Measurements from ENCODE around the gene WDR43. TPM values are rescaled to one million over a fixed set of nuclear protein-coding genes. Genes with fewer than 3 reads are reported as not detected.
A peak's percentile ranks its signal among the peaks of the same experiment; 100 is the strongest.

The WDR43 gene, protein sequence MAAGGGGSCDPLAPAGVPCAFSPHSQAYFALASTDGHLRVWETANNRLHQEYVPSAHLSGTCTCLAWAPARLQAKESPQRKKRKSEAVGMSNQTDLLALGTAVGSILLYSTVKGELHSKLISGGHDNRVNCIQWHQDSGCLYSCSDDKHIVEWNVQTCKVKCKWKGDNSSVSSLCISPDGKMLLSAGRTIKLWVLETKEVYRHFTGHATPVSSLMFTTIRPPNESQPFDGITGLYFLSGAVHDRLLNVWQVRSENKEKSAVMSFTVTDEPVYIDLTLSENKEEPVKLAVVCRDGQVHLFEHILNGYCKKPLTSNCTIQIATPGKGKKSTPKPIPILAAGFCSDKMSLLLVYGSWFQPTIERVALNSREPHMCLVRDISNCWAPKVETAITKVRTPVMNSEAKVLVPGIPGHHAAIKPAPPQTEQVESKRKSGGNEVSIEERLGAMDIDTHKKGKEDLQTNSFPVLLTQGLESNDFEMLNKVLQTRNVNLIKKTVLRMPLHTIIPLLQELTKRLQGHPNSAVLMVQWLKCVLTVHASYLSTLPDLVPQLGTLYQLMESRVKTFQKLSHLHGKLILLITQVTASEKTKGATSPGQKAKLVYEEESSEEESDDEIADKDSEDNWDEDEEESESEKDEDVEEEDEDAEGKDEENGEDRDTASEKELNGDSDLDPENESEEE
- total RNA-seq: 100 to 1,000 TPM in 1 of 4 donors, 10 to 100 TPM in 3; 15.8 to 399 (median 46.0) TPM

GRCh38 chr2:28894470-28895188, at the start of gene WDR43:
Gene WDR43 (plus strand): TSS chr2:28894667. CDS start chr2:28894699, 32 bp downstream.
- WGBS, 2 donors (ENCODE audit: low coverage in 1 of 2): 1% methylated on average over 43 of the region's 79 CpGs; no CpG with 5 or more reads in 1 of the 2 donors
- no peaks in the 10 kb centered on the region for H3K9me3 ChIP-seq

GRCh38 chr2:28855193-28855592, 39.3 kb upstream of the WDR43 start:
- no peak overlapping the region for H3K27ac ChIP-seq
- H3K4me3 ChIP-seq: no peak overlapping the region
- no peaks in the 10 kb centered on the region for H3K9me3 ChIP-seq
- no peaks in the 10 kb centered on the region for H3K27me3 ChIP-seq
- in situ Hi-C loops (cut with MboI; ENCODE audit: low pct_ligation_motif_present in 1 of 4, low pct_unique_long_range_greater_than_20kb in 1 of 4, low sequenced_read_pairs in 3 of 4) (no loop called here), intact Hi-C loops (cut with DNase I; ENCODE audit: low total_unique reads) (no loop called here)
- no peak for DNase-seq
- TF ChIP-seq POLR2A (IDR thresholded peaks at IDR 0.05) (no peak), POLR2AphosphoS5 (IDR thresholded peaks at IDR 0.05) (no peak), EP300 (IDR thresholded peaks at IDR 0.05; ENCODE audit: low read depth) (no peak)
- TF ChIP-seq, protein P1, sequence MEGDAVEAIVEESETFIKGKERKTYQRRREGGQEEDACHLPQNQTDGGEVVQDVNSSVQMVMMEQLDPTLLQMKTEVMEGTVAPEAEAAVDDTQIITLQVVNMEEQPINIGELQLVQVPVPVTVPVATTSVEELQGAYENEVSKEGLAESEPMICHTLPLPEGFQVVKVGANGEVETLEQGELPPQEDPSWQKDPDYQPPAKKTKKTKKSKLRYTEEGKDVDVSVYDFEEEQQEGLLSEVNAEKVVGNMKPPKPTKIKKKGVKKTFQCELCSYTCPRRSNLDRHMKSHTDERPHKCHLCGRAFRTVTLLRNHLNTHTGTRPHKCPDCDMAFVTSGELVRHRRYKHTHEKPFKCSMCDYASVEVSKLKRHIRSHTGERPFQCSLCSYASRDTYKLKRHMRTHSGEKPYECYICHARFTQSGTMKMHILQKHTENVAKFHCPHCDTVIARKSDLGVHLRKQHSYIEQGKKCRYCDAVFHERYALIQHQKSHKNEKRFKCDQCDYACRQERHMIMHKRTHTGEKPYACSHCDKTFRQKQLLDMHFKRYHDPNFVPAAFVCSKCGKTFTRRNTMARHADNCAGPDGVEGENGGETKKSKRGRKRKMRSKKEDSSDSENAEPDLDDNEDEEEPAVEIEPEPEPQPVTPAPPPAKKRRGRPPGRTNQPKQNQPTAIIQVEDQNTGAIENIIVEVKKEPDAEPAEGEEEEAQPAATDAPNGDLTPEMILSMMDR (IDR thresholded peaks at IDR 0.05): no peak
- 80 to 90% methylated on average over 1 of the region's 1 CpG for WGBS, 2 donors (ENCODE audit: low coverage in 1 of 2)
- H3K4me1 ChIP-seq: no peaks in the 10 kb centered on the region
- H3K36me3 ChIP-seq: no peaks in the 10 kb centered on the region

More at GRCh38 chr2:28894470-28895188, at the start of gene WDR43:
- Histone ChIP-seq H3K4me1 (peaks cover 12 to 31% (median 29%) of the 10 kb centered on the region in 4 donors), H3K27me3 (no peaks in the 10 kb centered on the region), H3K27ac (peak within 1 kb of the TSS; percentile 82 to 90 (median 88)), H3K4me3 (peak within 1 kb of the TSS; percentile 66 to 99 (median 88)), H3K36me3 (no peaks in the 10 kb centered on the region)
- peak; percentile 98 for DNase-seq
- intact Hi-C loops (cut with DNase I; ENCODE audit: low total_unique reads) (loop anchor here (10.0 kb wide), 1 partner anchor 320 kb away; no protein-coding TSS in a partner anchor), in situ Hi-C loops (cut with MboI; ENCODE audit: low pct_ligation_motif_present in 1 of 4, low pct_unique_long_range_greater_than_20kb in 1 of 4, low sequenced_read_pairs in 3 of 4) (loop anchor here in 1 of 4 donors (25.0 kb wide), 1 partner anchor 307 kb away; no protein-coding TSS in a partner anchor)
- TF ChIP-seq POLR2AphosphoS5 (IDR thresholded peaks at IDR 0.05) (peak; percentile 90 to 92 (median 91)), EP300 (IDR thresholded peaks at IDR 0.05; ENCODE audit: low read depth) (no peak), POLR2A (IDR thresholded peaks at IDR 0.05) (peak; percentile 82)

- Histone ChIP-seq H3K27me3 (no peaks in the 10 kb centered on the region), H3K4me3 (no peak overlapping the region), H3K4me1 (no peaks in the 10 kb centered on the region), H3K36me3 (peaks cover 0 to 7% (median 0%) of the 10 kb centered on the region in 4 donors), H3K27ac (no peak overlapping the region), H3K9me3 (no peaks in the 10 kb centered on the region)
- intact Hi-C loops (cut with DNase I; ENCODE audit: low total_unique reads) (no loop called here), in situ Hi-C loops (cut with MboI; ENCODE audit: low pct_ligation_motif_present in 1 of 4, low pct_unique_long_range_greater_than_20kb in 1 of 4, low sequenced_read_pairs in 3 of 4) (no loop called here)
- DNase-seq: no peak
- TF ChIP-seq, protein P1 (IDR thresholded peaks at IDR 0.05): no peak
- TF ChIP-seq POLR2A (IDR thresholded peaks at IDR 0.05) (no peak), POLR2AphosphoS5 (IDR thresholded peaks at IDR 0.05) (no peak), EP300 (IDR thresholded peaks at IDR 0.05; ENCODE audit: low read depth) (no peak)
These were observed 38.5 kb upstream of the WDR43 start for GRCh38 chr2:28855977-28856376.

DNA sequence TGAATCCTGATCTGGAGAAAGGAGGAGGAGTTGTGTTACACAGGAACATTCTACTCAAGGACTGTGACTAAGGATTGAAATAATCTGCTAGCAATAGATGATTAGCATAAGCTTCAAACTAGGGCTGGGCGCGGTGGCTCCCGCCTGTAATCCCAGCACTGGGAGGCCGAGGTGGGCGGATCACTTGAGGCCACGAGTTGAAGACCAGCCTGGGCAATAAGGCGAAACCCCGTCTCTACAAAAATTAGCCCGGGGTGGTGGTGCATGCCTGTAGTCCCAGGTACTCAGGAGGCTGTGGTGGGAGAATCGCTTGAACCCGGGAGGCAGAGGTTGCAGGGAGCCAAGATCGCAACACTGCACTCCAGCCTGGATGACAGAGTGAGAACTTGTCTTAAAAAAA, 25.9 kb upstream of the WDR43 start:
- TF ChIP-seq POLR2AphosphoS5 (IDR thresholded peaks at IDR 0.05) (no peak), POLR2A (IDR thresholded peaks at IDR 0.05) (no peak), EP300 (IDR thresholded peaks at IDR 0.05; ENCODE audit: low read depth) (no peak)
- TF ChIP-seq, protein P1 (IDR thresholded peaks at IDR 0.05): no peak
- Histone ChIP-seq H3K9me3 (no peaks in the 10 kb centered on the region), H3K4me1 (peaks cover 14 to 37% (median 27%) of the 10 kb centered on the region in 4 donors), H3K4me3 (peak overlapping the region in 1 of 4 donors; percentile 86), H3K36me3 (no peaks in the 10 kb centered on the region), H3K27me3 (no peaks in the 10 kb centered on the region), H3K27ac (no peak overlapping the region)
- 74 to 79% methylated on average over 7 to 12 of the region's 12 CpGs for WGBS, 2 donors (ENCODE audit: low coverage in 1 of 2)
- in situ Hi-C loops (cut with MboI; ENCODE audit: low pct_ligation_motif_present in 1 of 4, low pct_unique_long_range_greater_than_20kb in 1 of 4, low sequenced_read_pairs in 3 of 4) (no loop called here), intact Hi-C loops (cut with DNase I; ENCODE audit: low total_unique reads) (no loop called here)
- DNase-seq: no peak

All from transverse colon (tissue), 4 donors.